Activated T-cell treated with anti-CD3 and anti-CD28 coated beads for 48 hours (primary cell): ENCODE data around the gene PFKFB4.
A peak's percentile ranks its signal among the peaks of the same experiment; 100 is the strongest.

Source experiments
- DNase-seq: peaks from one replicate; pipeline ENCODE4 v3.0.0-alpha.2; 2020; ENCODE audit warnings: low read depth

Gene PFKFB4

DNA sequence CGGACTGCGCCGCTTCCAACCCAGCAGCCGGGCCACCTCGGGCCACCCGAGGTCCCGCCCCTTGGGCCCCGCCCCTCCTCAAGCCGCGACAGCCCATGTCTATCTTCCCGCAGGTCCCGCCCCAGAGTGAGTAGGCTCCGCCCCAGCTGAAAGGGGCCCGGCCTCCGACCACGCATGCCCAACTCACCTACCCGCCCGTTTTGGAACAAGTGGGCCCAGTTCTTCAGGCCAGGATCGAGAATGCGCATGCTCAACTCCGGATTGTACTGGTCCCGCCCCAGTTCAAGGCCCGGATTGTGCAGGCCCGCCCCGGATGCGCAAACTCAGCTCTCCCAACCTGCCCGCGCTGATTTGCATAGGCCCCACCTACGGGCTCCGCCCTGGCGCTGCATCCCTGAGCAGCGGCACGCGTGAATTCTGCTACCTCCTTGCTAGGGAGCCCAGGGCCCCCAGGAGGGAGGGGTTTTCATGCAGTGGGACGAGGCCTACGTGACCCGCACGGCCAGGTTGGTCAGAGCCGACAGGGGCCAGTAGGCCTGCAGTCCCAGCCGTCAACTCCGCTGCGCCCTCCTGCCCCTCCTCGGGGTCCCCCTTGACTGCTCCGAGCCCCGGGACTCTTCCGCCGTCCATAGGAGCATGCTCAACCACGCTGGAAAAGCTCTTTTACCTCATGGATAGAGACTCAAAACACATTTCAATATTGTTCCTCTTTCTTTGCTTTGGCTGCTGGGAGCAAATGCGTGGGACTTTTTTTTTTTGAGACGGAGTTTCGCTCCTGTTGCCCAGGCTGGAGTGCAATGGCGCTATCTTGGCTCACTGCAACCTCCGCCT lies at the start of gene PFKFB4:
TSS of gene PFKFB4 (minus strand) at position 8 of the 831 bp plus-strand sequence. CDS start 26 bp downstream, outside the sequence.
- DNase-seq = peak; percentile 100

- DNase-seq = no peak
These were observed 45.0 kb upstream of the PFKFB4 start for GRCh38 chr3:48601622-48601994.

DNA sequence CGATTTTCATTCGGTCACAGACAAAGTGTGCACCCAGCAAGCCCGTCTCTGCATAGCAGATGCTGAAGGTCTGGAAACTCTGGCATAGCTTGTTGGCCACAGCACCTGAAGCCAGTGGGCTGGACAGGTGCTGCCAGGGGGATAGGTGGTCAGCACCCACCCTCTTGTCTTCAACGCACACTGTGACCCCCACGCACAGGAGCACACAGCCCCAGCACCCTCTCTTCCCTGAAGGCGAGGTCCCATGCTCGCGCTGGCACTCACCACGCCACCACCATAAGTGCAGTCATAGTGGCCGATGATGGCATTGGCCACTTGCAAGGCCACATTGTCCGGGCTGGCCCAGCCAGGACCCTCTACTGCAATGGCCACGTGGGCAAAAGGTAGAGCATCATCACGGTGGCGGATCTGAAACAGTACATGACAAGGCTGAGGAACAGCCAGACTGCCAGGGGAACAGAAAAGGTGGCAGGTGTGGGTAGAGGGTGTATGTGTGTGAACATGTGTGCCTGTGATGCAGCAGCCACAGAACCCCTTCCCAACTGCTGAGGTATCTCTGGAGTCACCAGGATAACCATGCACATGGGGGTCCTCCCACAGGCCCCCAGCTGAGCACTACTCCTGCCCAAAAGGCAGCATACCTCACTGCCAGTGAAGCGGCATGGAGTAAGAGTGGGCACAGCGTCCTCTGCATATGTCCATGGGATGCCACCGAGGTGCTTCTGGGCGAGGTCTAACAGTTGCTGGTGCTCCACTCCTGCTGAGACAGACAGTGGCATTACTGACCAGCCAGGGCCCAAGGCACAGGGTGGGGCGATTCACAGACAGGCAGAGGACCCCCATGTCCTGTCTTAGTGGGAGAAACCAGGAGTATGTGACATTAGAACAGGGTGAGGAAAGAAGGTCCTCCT lies 44.4 kb upstream of the PFKFB4 start:
- DNase-seq = no peak

DNA sequence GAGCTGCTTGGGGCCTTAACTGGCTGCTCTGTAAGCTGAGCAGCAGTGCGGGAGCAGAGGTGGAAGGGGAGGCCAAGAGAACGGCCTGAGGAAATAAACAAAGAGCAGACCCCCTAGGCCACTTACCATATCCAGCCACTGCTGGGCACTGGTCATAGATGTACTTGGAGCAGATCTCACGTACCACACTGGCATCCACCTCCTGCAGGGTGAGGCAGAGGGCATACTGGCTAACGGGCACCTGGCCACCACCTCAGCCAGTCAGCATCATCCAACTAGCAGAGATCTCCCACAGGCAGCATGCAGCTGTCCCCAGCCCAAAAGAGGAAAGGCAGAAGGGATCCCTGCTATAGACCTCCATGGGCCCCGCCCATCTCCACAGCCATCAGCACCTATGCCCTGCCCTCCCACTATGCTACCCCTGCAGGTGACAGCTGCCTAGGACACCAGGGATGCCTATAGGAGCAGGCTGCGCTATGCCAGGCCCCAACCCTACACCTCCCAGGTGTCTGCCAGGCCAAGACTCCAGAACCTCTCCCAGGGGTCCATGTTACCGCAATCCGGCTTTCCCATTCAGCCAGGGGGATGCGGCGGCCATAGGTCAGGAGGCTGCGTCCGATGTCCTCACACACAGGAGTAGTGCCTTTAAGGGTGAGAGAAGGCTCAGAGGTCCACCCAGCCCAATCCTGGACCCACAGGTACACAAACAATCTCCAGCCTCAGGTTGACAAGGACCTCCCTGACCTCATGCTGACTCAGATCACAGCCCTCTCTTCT lies 43.1 kb upstream of the PFKFB4 start:
- DNase-seq = no peak

- DNase-seq = no peak
These were observed 42.5 kb upstream of the PFKFB4 start for GRCh38 chr3:48599077-48599501.

GRCh38 chr3:48598323-48599076 lies 41.9 kb upstream of the PFKFB4 start:
- no peak for DNase-seq

GRCh38 chr3:48597408-48597800 lies 40.8 kb upstream of the PFKFB4 start:
- no peak for DNase-seq

DNA sequence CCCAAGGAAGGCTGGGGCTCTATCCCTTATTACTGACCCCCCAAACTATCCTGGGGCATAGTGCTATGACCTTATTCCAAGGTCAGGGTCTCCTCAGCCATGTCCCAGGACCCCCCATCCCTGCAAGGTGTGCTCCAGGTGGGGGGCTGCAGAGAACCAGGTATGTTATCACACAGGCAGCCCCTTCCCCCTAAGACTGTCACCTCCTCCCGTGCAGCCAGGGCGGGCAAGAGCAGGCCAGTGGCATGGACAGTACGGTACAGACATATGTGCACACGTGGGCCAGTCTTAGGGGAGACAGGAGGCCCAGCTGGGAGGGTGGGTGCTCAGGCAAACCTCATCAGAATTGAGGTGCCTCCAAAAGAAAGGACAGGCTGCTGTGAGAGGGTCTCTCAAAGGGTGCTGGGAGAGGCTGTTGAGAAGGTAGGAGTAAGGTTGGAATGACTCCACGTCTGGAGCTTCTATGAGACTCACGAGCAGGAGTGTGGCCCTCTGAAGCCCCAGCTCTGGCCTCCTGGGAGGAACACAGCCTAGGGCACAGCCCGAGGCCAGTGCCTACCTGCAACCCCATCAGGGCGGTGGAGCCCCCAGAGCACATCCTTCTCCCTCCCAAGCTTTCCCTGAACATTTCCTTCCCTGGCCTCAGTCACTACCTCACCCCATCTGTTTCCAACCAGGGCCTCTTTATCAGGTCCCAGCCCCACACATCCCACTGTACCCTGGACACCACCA lies 40.2 kb upstream of the PFKFB4 start:
- DNase-seq = no peak

DNA sequence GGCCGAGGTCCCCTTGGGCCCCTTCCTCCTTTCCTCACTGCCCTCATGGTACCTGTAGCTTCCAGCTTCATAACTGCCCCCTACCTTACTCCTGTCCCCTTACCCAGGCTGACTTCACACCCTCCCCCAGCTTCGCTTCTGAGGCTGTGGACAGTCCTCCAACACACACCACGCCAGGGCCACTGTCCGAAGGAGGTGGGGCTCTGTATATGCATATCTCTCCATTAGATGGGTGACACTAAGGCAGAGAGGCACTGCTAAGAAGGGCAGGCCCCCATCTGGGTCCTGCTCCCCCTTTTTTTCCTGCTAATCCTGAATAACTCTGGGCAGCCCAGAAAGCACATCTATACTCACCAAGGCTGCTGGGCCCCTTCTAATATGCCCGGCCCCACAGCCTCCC lies 39.6 kb upstream of the PFKFB4 start:
- DNase-seq = no peak

DNA sequence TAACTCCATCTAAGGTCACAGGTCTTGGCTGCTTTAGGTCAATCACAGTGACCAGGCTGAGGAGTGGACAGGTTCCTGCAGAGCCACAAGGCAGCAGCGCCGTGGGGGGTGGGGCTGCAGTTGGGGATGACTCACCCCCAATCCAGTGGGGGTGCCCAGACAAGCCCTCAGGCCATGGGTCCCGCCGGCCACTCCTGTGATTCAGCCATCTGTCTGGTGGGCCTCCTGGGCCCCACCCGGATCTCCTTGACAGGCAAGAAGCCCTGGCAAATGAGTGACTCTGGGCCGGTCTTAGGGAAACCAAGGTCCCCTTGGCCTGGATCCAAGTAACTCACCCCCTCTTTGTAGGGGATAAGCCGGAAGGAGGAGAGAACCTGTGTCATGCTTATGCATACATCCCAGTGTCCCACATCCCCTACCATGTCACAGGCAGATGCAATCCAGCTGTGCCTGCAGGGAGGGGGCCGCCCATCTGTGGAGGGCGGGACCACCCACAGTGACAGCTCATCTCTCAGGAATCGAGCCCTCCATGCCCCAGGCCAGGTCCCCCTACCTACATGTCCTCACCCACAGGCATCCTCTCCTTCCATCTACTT lies 39.0 kb upstream of the PFKFB4 start:
- DNase-seq = no peak

DNA sequence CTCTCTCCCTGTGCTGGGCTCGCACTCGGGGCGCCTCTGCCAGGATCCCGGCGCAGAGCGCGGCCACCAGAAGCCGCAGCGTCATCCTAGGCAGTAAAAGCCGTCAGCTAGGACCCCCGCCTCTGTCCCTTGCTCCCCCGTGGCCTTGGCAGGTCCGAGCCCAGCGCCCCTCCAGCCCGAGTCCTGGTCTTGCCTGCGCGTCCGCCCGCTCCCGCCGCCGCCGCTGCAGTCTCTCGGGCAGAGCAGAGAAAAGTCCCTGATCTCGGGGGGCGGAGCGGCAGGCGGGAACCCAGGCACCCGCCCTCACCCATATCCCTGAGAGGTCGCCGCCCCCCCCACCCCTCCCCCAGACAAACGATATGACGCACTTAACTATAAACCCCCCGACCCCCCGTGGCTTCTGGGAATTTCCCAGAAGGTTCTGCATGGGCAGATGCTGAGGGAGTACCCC lies 38.5 kb upstream of the PFKFB4 start, which contains the start of gene COL7A1:
TSS of gene COL7A1 (minus strand) at position 255 of the 451 bp plus-strand sequence. CDS start at position 85, 170 bp downstream.
- DNase-seq = no peak

DNA sequence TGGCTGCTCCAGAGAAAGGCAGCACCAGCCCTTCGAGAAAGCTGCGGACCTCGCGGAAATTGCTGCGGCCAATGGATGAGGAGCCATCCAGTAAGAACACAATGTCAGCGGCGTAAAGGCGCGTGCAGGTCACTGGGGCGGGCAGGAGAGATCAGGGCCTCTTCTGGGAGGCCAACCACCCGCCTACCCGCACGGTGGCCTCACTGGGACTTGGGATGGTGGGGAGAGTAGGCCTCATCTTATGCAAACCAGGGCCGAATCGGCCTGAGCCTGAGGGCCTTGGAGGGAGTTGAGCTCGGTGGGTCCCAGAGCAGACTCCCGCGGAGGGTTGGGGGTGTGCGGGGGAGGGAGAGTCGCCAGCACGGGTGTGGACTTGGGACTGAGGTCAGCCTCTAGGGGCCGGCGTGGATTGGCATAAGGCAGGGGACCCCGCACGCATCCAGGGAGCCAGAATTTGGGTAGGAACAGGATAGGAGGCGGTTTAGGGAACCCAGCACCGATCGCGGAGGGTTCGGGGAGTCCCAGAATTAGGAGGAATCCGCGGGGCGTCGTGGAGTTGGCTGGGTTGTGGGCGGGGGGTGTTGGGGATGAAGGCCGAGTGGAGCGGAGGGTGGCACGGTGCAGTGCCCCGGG lies 37.9 kb upstream of the PFKFB4 start:
- DNase-seq = no peak

DNA sequence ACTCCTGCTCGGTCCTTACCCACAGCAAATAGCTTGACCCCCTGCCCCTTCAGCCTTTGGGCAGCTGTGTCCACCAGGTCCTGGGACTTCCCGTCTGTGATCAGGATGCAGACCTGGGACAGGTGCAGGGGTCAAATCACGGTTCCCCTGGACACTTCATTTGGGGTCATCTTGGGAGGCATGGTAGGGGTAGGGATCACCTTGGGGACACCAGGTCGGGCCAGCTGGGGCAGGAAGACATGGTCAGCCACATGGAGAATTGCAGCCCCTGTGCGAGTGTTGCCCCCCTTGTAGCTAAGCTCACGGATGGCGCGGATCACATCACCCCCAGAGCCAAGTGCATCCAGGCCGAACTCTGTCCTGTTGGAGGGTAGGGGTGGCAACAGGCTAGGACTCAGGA lies 36.7 kb upstream of the PFKFB4 start:
- no peak for DNase-seq

DNA sequence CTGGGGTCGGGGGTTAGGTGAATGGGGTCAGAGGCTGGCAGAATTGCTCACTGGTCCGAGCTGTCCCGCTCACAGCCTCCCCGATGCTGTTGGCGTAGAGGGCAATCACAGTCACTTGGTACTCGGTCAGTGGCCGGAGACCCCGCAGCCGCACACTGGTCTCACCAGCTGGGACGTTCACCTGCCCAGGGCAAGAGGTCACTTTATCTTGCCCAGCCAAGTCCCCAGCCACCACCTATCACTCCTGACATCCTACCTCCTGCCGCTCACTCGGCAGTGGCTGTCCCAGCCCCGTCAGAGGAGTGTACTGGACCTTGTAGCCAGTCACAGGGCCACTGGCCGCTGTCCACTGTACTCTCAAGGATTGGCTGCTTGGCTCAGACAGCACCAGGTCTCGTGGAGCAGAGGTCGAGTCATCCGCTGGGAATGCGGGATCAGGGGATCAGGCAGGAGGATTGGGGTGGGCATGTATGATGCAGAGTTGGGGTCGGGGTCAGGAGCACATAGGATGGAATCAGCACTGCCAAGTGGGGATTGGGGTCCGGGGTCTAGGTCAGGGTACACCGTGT lies 36.0 kb upstream of the PFKFB4 start:
- no peak for DNase-seq

DNA sequence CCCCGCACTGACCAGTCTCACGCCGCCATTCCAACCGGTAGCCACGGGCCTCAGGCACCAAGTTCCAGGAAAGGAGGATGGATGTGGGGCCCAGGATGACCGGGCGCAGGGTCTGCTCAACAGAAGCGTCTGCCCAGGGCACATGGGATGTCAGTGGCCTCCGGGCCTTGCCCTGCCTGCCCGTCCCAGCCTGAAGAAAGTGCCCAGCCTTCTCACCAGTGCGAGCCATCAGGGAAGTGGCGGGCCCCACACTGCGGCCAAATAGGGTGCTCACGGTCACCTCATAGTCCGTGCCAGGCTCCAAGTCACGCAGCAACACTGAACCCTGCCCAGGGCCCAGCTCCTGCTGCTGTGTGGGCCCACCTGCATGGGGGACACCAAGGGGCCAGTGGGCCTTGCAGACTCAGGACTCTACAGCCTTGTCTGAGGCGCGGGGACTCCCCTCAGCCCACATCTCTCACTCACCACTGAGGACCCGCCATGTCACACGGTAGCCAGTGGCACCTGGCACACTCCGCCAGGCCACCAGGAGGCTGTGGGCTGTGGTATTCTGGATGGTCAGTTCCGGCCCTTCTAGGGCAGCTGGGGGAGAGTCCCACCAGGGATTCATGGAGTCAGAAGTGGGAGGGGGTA lies 35.4 kb upstream of the PFKFB4 start:
- DNase-seq = no peak

DNA sequence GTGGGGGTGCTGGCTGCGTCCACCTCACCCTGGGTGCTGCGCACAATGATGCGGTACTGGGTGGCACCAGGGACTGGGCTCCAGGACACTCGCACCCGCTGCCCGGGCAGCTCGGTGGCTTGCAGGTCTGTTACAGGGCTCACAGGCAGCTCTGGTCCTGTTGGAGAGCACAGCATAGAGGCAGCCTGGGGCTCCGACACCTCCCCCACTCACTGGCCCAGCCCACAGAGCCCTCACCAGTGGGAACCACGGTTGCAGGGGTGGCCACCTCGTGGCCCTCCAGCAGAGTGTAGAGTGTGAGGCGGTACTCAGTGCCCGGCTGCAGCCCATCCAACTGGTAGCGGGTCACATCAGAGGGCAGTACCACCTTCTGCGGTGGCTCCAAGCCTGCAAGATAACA lies 34.8 kb upstream of the PFKFB4 start:
- no peak for DNase-seq

GRCh38 chr3:48588230-48588629 lies 31.6 kb upstream of the PFKFB4 start:
- DNase-seq = no peak

DNA sequence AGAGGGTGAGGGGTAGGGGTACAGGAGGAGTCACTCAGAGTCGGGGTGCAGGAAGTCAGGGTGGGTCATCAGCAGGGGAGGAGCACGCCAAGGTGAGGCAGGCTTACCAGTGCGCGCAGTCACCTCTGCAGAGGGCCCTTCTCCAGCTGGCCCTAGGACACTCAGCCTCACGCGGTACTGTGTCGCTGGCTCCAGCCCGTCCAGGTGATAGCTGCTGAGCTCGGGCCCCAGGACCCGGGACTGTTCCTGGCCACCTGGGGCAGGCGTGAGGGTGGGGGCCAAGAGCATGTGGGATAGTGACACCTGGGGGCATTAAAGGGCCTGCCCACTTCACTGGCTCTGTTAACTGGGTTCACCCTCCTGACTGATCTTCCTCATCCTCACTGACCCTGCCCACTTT lies 31.1 kb upstream of the PFKFB4 start:
- DNase-seq = no peak

DNA sequence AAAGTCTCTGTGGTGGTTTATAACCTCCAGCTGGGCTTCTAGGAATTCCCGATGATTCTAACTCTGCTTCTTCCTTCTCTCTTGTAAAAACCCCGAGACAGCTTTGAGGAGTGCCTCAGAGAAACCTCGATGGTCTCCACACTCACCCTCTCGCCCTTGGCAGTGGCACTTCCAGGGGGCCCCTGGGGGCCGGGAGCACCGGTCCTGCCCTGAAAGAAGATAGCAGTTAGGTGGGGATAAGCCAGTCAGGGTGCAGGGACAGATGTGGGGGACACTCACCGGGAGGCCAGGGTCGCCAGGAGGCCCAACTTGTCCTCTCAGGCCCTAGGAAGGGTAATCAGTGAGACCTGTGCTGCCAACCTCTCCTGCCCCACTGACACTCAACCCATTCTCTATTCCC lies 28.8 kb upstream of the PFKFB4 start:
- DNase-seq = no peak
